Breast epithelium (tissue), 4 donors: Measurements from ENCODE around the gene FLNB. TPM values are rescaled to one million over a fixed set of nuclear protein-coding genes. Genes with fewer than 3 reads are reported as not detected.
A peak's percentile ranks its signal among the peaks of the same experiment; 100 is the strongest.

Experiments used
- DNase-seq, 2 donors: peaks; one replicate each; pipeline ENCODE4 v3.0.0-alpha.2; 2019; ENCODE audit warnings: low spot score in 2 of 2
- H3K27ac ChIP-seq, 2 donors: fragments of 200-600 bp; sonication (generic) in 1 of 2; one replicate each; pipeline ENCODE4 v1.5.1; 2016 to 2019; ENCODE audit warnings: mild to moderate bottlenecking in 1 of 2
- H3K27me3 ChIP-seq, 2 donors: fragments of 200-600 bp; sonication (generic) in 1 of 2; one replicate each; pipeline versions ENCODE4 v1.5.1 to v1.6.0; 2017 to 2019; ENCODE audit warnings: control low read depth in 1 of 2, mild to moderate bottlenecking in 1 of 2
- H3K36me3 ChIP-seq: fragments of 200-600 bp; one replicate; pipeline ENCODE4 v1.5.1; 2019
- H3K4me1 ChIP-seq, 2 donors: fragments of 200-600 bp; sonication (generic); one replicate each; pipeline ENCODE4 v1.5.1; 2016 to 2019; ENCODE audit warnings: control low read depth in 1 of 2
- H3K4me3 ChIP-seq, 3 donors: fragments of 200-600 bp; sonication (generic); 1 replicate in 2 of 3; 2 replicates in 1 of 3; pipeline ENCODE4 v1.5.1; 2016 to 2019; ENCODE audit warnings: mild to moderate bottlenecking in 3 of 3, moderate library complexity in 2 of 3
- H3K9me3 ChIP-seq, 2 donors: fragments of 200-600 bp; sonication (generic) in 1 of 2; one replicate each; pipeline ENCODE4 v1.5.1; 2016 to 2019; ENCODE audit warnings: control low read depth in 1 of 2
- CTCF ChIP-seq, 3 donors: fragments of 450-650 bp; IDR thresholded peaks; one replicate each; pipeline ENCODE4 v1.5.1; 2016 to 2017; ENCODE audit warnings: antibody characterized with exemption in 3 of 3, mild to moderate bottlenecking in 3 of 3, moderate library complexity in 3 of 3
- POLR2A ChIP-seq: fragments of 450-650 bp; IDR thresholded peaks from one replicate; pipeline ENCODE4 v1.6.1; 2016; ENCODE audit warnings: antibody characterized with exemption, mild to moderate bottlenecking, moderate library complexity
- POLR2AphosphoS5 ChIP-seq, 3 donors: sonication (generic); formaldehyde crosslinking; IDR thresholded peaks; one replicate each; pipeline ENCODE4 v1.6.1; 2017; ENCODE audit warnings: antibody characterized with exemption in 3 of 3
- intact Hi-C: fragments of 100-400 bp; cut with DNase I; formaldehyde crosslinking; loops from one replicate; pipeline ENCODE4 v1.15.1; 2023; ENCODE audit warnings: low total_unique reads
- total RNA-seq, 3 donors: library from RNA; depleted of rRNA; stranded (reverse); fragments of >200 nt; gene quantifications; one replicate each; pipeline ENCODE4 v1.1.0, GENCODE V29; 2016

The FLNB gene
- total RNA-seq, 3 donors from 2014 or later: 40.3 to 242 (median 164) TPM

GRCh38 chr3:58115175-58115574, 107.0 kb downstream of the FLNB start:
- H3K9me3 ChIP-seq: no peaks in the 10 kb centered on the region
- no peaks in the 10 kb centered on the region for H3K27me3 ChIP-seq
- no peaks in the 10 kb centered on the region for H3K36me3 ChIP-seq
- intact Hi-C loops: loop anchor here (10.0 kb wide), 1 partner anchor 170 kb away; no protein-coding TSS in a partner anchor
- H3K27ac ChIP-seq: no peak overlapping the region
- no peak overlapping the region for H3K4me3 ChIP-seq
- no peaks in the 10 kb centered on the region for H3K4me1 ChIP-seq
- no peak for DNase-seq
- no peak for TF ChIP-seq POLR2A
- TF ChIP-seq CTCF (IDR thresholded peaks at IDR 0.05): no peak
- no peak for TF ChIP-seq POLR2AphosphoS5 (IDR thresholded peaks at IDR 0.05)

- no peaks in the 10 kb centered on the region for H3K4me1 ChIP-seq
- H3K27ac ChIP-seq: peak overlapping the region; percentile 41 to 50
- H3K9me3 ChIP-seq: no peaks in the 10 kb centered on the region
- no peaks in the 10 kb centered on the region for H3K27me3 ChIP-seq
- H3K36me3 ChIP-seq: no peaks in the 10 kb centered on the region
- intact Hi-C loops: loop anchor here (10.0 kb wide), 1 partner anchor 172 kb away; no protein-coding TSS in a partner anchor
- no peak overlapping the region for H3K4me3 ChIP-seq
- TF ChIP-seq CTCF (IDR thresholded peaks at IDR 0.05): no peak
- TF ChIP-seq POLR2A: no peak
- no peak for TF ChIP-seq POLR2AphosphoS5 (IDR thresholded peaks at IDR 0.05)
- DNase-seq: no peak
Measured at GRCh38 chr3:58116161-58116955, 108.1 kb downstream of the FLNB start.

- Histone ChIP-seq H3K27me3 (no peaks in the 10 kb centered on the region), H3K9me3 (no peaks in the 10 kb centered on the region), H3K4me1 (no peaks in the 10 kb centered on the region), H3K27ac (peak overlapping the region; percentile 41 to 50), H3K4me3 (no peak overlapping the region), H3K36me3 (no peaks in the 10 kb centered on the region)
- DNase-seq: no peak
- TF ChIP-seq POLR2A (no peak), POLR2AphosphoS5 (IDR thresholded peaks at IDR 0.05) (no peak), CTCF (IDR thresholded peaks at IDR 0.05) (no peak)
- intact Hi-C loops: loop anchor here (10.0 kb wide), 1 partner anchor 172 kb away; no protein-coding TSS in a partner anchor
Measured at GRCh38 chr3:58116985-58117384, 108.8 kb downstream of the FLNB start.

- DNase-seq: peak in 1 of 2 donors; percentile 43
- H3K4me3 ChIP-seq: no peak overlapping the region
- H3K9me3 ChIP-seq: no peaks in the 10 kb centered on the region
- no peaks in the 10 kb centered on the region for H3K36me3 ChIP-seq
- H3K4me1 ChIP-seq: no peaks in the 10 kb centered on the region
- H3K27ac ChIP-seq: peak overlapping the region; percentile 41 to 54
- no peaks in the 10 kb centered on the region for H3K27me3 ChIP-seq
- intact Hi-C loops: loop anchor here (10.0 kb wide), 1 partner anchor 173 kb away; no protein-coding TSS in a partner anchor
- no peak for TF ChIP-seq POLR2A
- TF ChIP-seq POLR2AphosphoS5 (IDR thresholded peaks at IDR 0.05): no peak
Measured at GRCh38 chr3:58117561-58118181, 109.4 kb downstream of the FLNB start.

GRCh38 chr3:58119186-58119585, 111.0 kb downstream of the FLNB start:
- Histone ChIP-seq H3K27me3 (no peaks in the 10 kb centered on the region), H3K9me3 (no peaks in the 10 kb centered on the region), H3K4me3 (no peak overlapping the region), H3K27ac (no peak overlapping the region), H3K4me1 (no peaks in the 10 kb centered on the region), H3K36me3 (no peaks in the 10 kb centered on the region)
- intact Hi-C loops: loop anchor here (10.0 kb wide), 1 partner anchor 174 kb away; no protein-coding TSS in a partner anchor
- no peak for DNase-seq
- TF ChIP-seq CTCF (IDR thresholded peaks at IDR 0.05): no peak
